Erythroblast (primary cell): Measurements from ENCODE around the gene DUXA.
"Not testable (repeated sequence)": the region's sequence is repeated elsewhere in the genome, so short reads cannot be mapped to it uniquely, and the experiment has no call there.

ENCODE experiments used
- GATA1 ChIP-seq: IDR thresholded peaks from 2 replicates; pipeline ENCODE4 v1.6.1; 2011; ENCODE audit warnings: low read depth, mild to moderate bottlenecking, control low read depth, low read length, moderate library complexity
- POLR2A ChIP-seq: IDR thresholded peaks from 2 replicates; pipeline ENCODE4 v1.6.1; 2011; ENCODE audit warnings: mild to moderate bottlenecking, low read length

GRCh38 chr19:57197874-57198273 lies 30.6 kb upstream of the DUXA start:
- not testable (repeated sequence) for TF ChIP-seq POLR2A, GATA1
